ENCODE measurements around the gene RAI1. TPM values are rescaled to one million over a fixed set of nuclear protein-coding genes. Genes with fewer than 3 reads are reported as not detected.

Gene RAI1
- total RNA-seq, 2 experiments from 2014 or later: 10.5 to 11.0 TPM

GRCh38 chr17:17812211-17813054 is 131.2 kb downstream of the RAI1 start:
- intact Hi-C loops (cut with micrococcal nuclease): loop anchor here (1.0 kb wide), 2 partner anchors 48 to 107 kb away; no protein-coding TSS in a partner anchor
- peak; percentile 73 for DNase-seq
- Mint-ChIP-seq H3K27me3 (no peaks in the 10 kb centered on the region), H3K36me3 (peaks cover 36% of the 10 kb centered on the region), H3K4me3 (no peak overlapping the region), H3K4me1 (ENCODE audit: low read depth) (peaks cover 4% of the 10 kb centered on the region), H3K27ac (peak overlapping the region; percentile 38), H3K9me3 (no peaks in the 10 kb centered on the region)
- POLR2A ChIA-PET: interaction anchor here (1.1 to 3.0 kb wide), 2 partner anchors 23 to 29 kb away, joined by 3 to 10 read pairs; partner anchors contain the start of gene SREBF1
- CTCF ChIA-PET: interaction anchor here (0.7 to 9.5 kb wide), 19 partner anchors 8 to 221 kb away, joined by 3 to 173 read pairs (median 5); partner anchors contain the start of gene SREBF1

GRCh38 chr17:17813055-17813724 is 131.9 kb downstream of the RAI1 start:
- intact Hi-C loops (cut with micrococcal nuclease): no loop called here
- H3K36me3 Mint-ChIP-seq: peaks cover 41% of the 10 kb centered on the region
- ChIA-PET CTCF (interaction anchor here (0.7 to 9.5 kb wide), 16 partner anchors 8 to 220 kb away, joined by 3 to 173 read pairs (median 6); partner anchors contain the start of gene SREBF1), POLR2A (interaction anchor here (1.1 to 3.0 kb wide), 2 partner anchors 23 to 28 kb away, joined by 3 to 10 read pairs; partner anchors contain the start of gene SREBF1)
- no peaks in the 10 kb centered on the region for H3K9me3 Mint-ChIP-seq
- H3K4me1 Mint-ChIP-seq (ENCODE audit: low read depth): peaks cover 4% of the 10 kb centered on the region
- H3K27ac Mint-ChIP-seq: peak overlapping the region; percentile 38
- no peak for DNase-seq
- H3K27me3 Mint-ChIP-seq: no peaks in the 10 kb centered on the region
- no peak overlapping the region for H3K4me3 Mint-ChIP-seq

- DNase-seq: no peak
- Mint-ChIP-seq H3K27me3 (no peaks in the 10 kb centered on the region), H3K4me1 (ENCODE audit: low read depth) (peaks cover 6% of the 10 kb centered on the region), H3K9me3 (no peaks in the 10 kb centered on the region), H3K36me3 (peaks cover 45% of the 10 kb centered on the region), H3K27ac (no peak overlapping the region), H3K4me3 (no peak overlapping the region)
- intact Hi-C loops (cut with micrococcal nuclease): no loop called here
- CTCF ChIA-PET: interaction anchor here (0.7 to 9.5 kb wide), 10 partner anchors 9 to 220 kb away, joined by 3 to 173 read pairs (median 8); partner anchors contain the start of gene SREBF1
- POLR2A ChIA-PET: interaction anchor here (1.3 to 3.0 kb wide), 2 partner anchors 11 to 22 kb away, joined by 5 to 10 read pairs; partner anchors contain the start of gene SREBF1
Observed at GRCh38 chr17:17813725-17814095, 132.5 kb downstream of the RAI1 start.

- ChIA-PET CTCF (interaction anchor here (0.7 to 9.5 kb wide), 6 partner anchors 13 to 44 kb away, joined by 3 to 173 read pairs (median 8); partner anchors contain the start of gene SREBF1), POLR2A (interaction anchor here (1.3 to 3.0 kb wide), 3 partner anchors 10 to 22 kb away, joined by 5 to 10 read pairs (median 9); partner anchors contain the start of gene SREBF1)
- intact Hi-C loops (cut with micrococcal nuclease): no loop called here
- no peak overlapping the region for H3K4me3 Mint-ChIP-seq
- peaks cover 7% of the 10 kb centered on the region for H3K4me1 Mint-ChIP-seq (ENCODE audit: low read depth)
- no peaks in the 10 kb centered on the region for H3K27me3 Mint-ChIP-seq
- no peaks in the 10 kb centered on the region for H3K9me3 Mint-ChIP-seq
- DNase-seq: no peak
- H3K36me3 Mint-ChIP-seq: peaks cover 52% of the 10 kb centered on the region
- H3K27ac Mint-ChIP-seq: peak overlapping the region; percentile 10
Observed at GRCh38 chr17:17814162-17815061, 133.2 kb downstream of the RAI1 start.

- H3K4me3 Mint-ChIP-seq: no peak overlapping the region
- H3K27ac Mint-ChIP-seq: no peak overlapping the region
- no peaks in the 10 kb centered on the region for H3K27me3 Mint-ChIP-seq
- no peaks in the 10 kb centered on the region for H3K9me3 Mint-ChIP-seq
- ChIA-PET CTCF (interaction anchor here (0.7 to 9.5 kb wide), 2 partner anchors 22 to 44 kb away, joined by 3 to 173 read pairs; partner anchors contain the start of gene SREBF1), POLR2A (interaction anchor here (1.3 to 1.9 kb wide), 2 partner anchors 9 to 21 kb away, joined by 5 to 9 read pairs; partner anchors contain the start of gene SREBF1)
- intact Hi-C loops (cut with micrococcal nuclease): no loop called here
- peaks cover 57% of the 10 kb centered on the region for H3K36me3 Mint-ChIP-seq
- H3K4me1 Mint-ChIP-seq (ENCODE audit: low read depth): peaks cover 14% of the 10 kb centered on the region
- DNase-seq: no peak
Observed at GRCh38 chr17:17815062-17815406, 133.8 kb downstream of the RAI1 start.

GRCh38 chr17:17815436-17816200 is 134.4 kb downstream of the RAI1 start:
- Mint-ChIP-seq H3K9me3 (no peaks in the 10 kb centered on the region), H3K27ac (no peak overlapping the region), H3K36me3 (peaks cover 56% of the 10 kb centered on the region), H3K4me3 (no peak overlapping the region), H3K4me1 (ENCODE audit: low read depth) (peaks cover 19% of the 10 kb centered on the region), H3K27me3 (no peaks in the 10 kb centered on the region)
- ChIA-PET POLR2A (interaction anchor here (1.0 to 1.9 kb wide), 2 partner anchors 21 kb away, joined by 4 to 9 read pairs; partner anchors contain the start of gene SREBF1), CTCF (interaction anchor here (0.7 to 9.5 kb wide), 2 partner anchors 21 to 43 kb away, joined by 3 to 173 read pairs; partner anchors contain the start of gene SREBF1)
- intact Hi-C loops (cut with micrococcal nuclease): no loop called here
- no peak for DNase-seq

GRCh38 chr17:17816240-17816814 is 135.1 kb downstream of the RAI1 start:
- intact Hi-C loops (cut with micrococcal nuclease): no loop called here
- DNase-seq: no peak
- ChIA-PET CTCF (interaction anchor here (9.5 kb wide), 1 partner anchor 42 kb away, joined by 173 read pairs; no protein-coding TSS in a partner anchor), POLR2A (interaction anchor here (0.6 to 1.0 kb wide), 3 partner anchors 20 to 447 kb away, joined by 3 to 4 read pairs (median 4); partner anchors contain the start of gene SREBF1)
- H3K4me1 Mint-ChIP-seq (ENCODE audit: low read depth): peaks cover 27% of the 10 kb centered on the region
- H3K27ac Mint-ChIP-seq: no peak overlapping the region
- H3K9me3 Mint-ChIP-seq: no peaks in the 10 kb centered on the region
- H3K36me3 Mint-ChIP-seq: peaks cover 57% of the 10 kb centered on the region
- H3K4me3 Mint-ChIP-seq: no peak overlapping the region
- no peaks in the 10 kb centered on the region for H3K27me3 Mint-ChIP-seq

GRCh38 chr17:17816831-17817551 is 135.7 kb downstream of the RAI1 start:
- CTCF ChIA-PET: interaction anchor here (9.5 kb wide), 1 partner anchor 42 kb away, joined by 173 read pairs; no protein-coding TSS in a partner anchor
- H3K9me3 Mint-ChIP-seq: no peaks in the 10 kb centered on the region
- POLR2A ChIA-PET: interaction anchor here (0.6 to 1.0 kb wide), 3 partner anchors 20 to 447 kb away, joined by 3 to 4 read pairs (median 4); partner anchors contain the start of gene SREBF1

GRCh38 chr17:17817552-17817947 is 136.3 kb downstream of the RAI1 start:
- CTCF ChIA-PET: no interaction called here
- Mint-ChIP-seq H3K9me3 (no peaks in the 10 kb centered on the region), H3K27me3 (no peaks in the 10 kb centered on the region), H3K4me3 (no peak overlapping the region), H3K27ac (no peak overlapping the region), H3K4me1 (ENCODE audit: low read depth) (peaks cover 39% of the 10 kb centered on the region), H3K36me3 (peaks cover 56% of the 10 kb centered on the region)
- DNase-seq: no peak
- intact Hi-C loops (cut with micrococcal nuclease): no loop called here
- POLR2A ChIA-PET: no interaction called here

More at GRCh38 chr17:17816831-17817551, 135.7 kb downstream of the RAI1 start:
- intact Hi-C loops (cut with micrococcal nuclease): no loop called here
- Mint-ChIP-seq H3K27me3 (no peaks in the 10 kb centered on the region), H3K4me1 (ENCODE audit: low read depth) (peaks cover 33% of the 10 kb centered on the region), H3K4me3 (no peak overlapping the region), H3K36me3 (peaks cover 53% of the 10 kb centered on the region), H3K27ac (no peak overlapping the region)
- no peak for DNase-seq

All from activated CD4-positive, alpha-beta memory T cell treated with anti-CD3 and anti-CD28 coated beads for 36 hours (primary cell).